Stimulated activated CD4-positive, alpha-beta T cell treated with anti-CD3 and anti-CD28 coated beads, Interleukin-1b, Interleukin-23, amount 100 ng/mL, for 4 hours (primary cell): Measurements from ENCODE around the gene HSPA12A.

ENCODE experiments used
- DNase-seq, 2 donors: peaks; one replicate each; pipeline ENCODE4 v3.0.0-alpha.2; 2020; ENCODE audit warnings: low read depth in 2 of 2

Gene HSPA12A

DNA sequence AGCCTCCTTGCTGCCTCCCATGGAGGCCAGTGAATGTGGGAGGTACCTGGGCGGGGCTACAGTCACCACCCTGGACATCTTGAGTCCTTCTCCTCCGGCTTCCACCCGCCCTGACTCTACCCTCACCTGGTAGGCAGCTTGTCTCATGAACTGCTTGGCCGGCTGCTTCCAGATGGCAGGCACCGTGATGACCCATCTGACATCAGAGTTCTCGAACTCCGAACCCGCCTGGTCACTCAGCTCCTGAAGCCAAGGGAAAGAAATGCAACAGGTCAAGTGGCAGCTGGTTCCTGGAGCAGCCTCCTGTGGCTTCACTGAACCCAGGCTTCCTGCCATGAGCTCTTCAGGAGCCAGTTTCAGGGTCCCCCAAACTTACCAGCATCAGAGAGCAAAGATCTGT is 50.1 kb downstream of the HSPA12A start:
- DNase-seq: no peak

DNA sequence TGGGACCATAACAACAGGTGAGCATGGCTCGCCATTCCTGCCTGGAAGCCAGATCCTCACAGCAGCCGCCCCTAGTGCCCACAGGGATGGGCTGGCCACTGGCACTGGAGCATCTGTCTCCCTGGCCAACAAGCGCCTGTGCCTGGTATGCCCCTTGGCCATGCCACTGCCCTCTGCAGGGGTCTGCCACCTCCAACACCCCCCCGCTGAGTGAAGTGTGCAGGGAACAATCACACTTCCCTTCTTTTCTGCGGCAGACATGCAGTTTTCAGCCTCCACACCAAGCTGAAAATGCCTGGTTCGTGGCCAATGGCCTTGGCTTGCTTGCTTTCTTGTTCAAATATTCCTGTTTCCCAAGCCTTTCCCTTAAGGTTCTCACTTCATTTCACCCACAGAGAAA is 50.7 kb downstream of the HSPA12A start:
- no peak for DNase-seq

DNA sequence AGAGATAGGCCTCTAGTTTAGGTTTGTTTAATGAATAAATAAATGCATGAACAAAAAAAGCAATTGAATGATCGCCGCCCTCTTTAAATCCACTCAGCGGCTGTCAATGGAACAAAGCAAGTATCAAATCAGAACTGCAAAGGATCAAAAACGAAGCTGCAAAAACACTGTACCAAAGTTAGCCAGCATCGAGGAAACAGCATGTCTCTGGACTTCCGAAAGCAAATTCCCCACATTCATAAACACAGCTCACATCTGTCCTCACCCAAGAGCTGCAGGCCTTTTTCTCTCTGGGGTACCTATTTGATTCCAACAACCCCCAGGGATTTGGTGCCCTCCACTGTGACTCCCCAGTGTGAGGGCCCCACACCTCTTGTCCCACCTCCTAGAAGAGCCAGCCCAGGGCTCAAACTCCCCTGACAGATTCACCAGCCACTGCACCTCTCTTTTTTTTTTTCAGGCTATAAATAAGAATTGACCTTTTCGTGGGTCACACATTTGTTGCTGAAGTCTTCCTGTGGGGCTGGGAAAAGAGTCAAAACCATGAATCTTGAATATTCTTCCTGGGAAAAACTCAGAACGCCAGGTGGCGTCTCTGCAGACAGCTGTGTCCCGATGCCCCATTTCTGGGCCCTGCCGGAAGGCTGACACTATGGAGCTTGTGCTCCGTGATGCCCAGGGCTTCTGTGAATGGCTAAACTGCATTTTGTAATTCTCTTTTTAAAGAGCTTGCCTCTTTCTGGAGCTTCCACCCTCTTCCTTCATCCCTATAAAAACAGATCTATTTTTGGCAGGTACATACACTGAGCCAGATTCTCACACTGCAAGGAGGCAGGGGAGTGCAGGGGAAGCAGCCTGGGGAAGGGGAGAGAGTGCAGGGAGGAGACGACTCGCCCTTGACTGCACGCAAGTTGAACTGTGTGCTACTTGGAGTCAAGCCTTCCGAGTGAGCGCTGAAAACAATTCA is 51.7 kb downstream of the HSPA12A start:
- no peak for DNase-seq

DNA sequence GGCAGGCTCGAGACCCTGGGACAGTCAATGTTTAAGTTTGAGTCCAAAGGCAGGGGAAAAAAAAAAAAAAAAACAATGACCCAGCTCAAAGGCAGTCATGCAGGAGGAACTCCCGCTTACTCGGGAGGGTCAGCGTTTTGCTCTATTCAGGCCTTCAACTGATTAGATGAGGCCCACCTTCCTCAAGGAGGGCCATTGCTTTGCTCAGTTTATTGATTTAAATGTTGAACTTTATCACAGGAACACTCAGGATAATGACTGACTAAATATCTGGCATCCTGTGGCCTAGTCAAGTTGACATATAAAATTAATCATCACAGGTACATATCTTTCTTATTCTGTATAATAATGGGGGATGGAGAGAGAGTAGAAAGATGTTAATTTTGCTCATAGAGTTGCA is 52.6 kb downstream of the HSPA12A start:
- no peak for DNase-seq

DNA sequence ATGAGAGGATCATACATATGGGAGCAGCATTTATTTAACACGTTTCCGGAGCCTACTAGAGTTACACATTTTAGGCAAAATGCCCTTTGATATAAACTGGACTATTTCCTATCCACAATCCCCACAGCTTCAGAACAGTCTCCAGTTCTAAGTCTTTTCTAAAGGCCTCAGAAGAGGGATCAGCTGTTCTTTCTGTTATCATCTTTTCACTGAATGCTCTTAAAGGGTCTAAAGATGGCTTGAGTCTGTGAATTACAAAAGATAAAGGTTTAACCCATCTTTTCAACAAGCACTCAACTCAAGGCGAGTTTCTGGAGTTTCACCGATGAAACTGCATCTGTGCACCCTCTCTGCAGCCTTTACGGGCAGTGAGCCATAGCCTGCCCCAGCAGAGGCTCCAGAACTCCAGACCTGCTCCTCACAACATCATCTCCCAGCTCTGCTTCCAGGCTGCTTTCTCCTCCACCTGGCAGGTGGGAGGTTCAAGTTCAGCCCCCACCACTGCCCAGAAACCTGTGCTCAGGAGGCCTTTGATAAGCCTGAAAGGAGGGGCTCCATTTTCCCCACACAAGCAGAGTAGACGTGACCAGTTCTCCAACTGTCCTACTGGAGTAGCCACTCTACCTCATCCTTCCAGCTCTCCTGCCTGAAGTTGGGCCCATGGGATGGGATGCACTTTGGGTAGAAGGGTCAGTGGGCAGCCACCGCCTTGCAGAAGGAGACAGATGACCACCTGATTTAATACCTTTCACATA is 53.4 kb downstream of the HSPA12A start:
- no peak for DNase-seq

DNA sequence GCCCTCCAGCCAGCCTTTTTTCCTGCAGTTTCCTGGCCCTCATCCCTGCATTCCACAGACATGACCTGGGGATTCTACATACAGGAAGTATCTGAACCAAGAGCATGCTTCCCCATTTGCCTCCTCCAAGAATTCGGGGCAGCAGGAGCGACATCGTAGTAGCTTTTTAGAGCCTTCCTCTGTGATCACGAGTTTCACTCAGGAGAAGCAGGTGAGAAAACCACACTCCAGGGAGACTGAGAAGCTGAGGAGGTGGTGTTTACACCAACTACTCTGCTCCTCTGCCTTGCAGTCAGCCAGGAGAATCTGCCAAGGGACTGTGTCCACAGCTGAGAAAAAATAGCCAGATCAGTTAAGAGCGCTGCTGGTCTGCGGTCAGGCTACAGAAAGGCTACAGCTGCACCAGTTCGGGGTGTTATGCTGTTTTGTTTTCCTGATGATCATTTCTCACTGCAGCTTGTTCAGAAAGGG is 54.1 kb downstream of the HSPA12A start:
- DNase-seq: no peak

DNA sequence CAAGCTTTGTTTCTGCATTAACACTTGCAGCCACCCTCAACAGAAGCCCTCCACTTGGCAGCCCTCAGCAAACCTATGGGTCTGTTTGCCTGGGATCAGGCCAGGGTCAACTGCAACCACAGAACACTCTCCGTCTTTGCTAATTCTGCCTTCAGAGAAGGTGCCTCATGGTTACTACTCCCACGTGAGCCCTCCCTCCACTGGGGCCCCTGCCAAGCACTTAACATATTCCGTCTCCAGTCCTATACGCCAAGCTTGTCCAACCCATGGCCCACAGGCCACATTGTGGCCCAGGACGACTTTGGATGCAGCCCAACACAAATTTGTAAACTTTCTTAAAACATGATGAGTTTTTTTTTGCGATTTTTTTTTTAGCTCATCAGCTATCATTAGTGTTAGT is 54.7 kb downstream of the HSPA12A start:
- no peak for DNase-seq

DNA sequence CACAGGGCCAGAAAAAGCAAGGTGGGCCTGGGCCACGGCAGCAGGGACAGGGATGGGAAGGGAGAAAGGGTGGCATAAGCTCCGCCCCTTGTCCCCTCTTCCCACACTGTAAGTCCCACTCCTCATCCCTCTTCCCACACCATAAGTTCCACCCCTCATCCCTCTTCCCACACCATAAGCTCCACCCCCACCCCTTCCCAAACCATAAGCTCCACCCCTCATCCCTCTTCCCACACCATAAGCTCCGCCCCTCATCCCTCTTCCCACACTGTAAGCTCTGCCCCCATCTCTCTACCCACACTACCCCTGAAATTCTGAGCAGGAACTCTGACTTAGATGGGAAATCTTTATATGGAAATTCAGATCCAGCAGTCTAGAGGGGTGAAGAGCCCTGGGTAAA is 55.7 kb downstream of the HSPA12A start:
- DNase-seq: no peak

DNA sequence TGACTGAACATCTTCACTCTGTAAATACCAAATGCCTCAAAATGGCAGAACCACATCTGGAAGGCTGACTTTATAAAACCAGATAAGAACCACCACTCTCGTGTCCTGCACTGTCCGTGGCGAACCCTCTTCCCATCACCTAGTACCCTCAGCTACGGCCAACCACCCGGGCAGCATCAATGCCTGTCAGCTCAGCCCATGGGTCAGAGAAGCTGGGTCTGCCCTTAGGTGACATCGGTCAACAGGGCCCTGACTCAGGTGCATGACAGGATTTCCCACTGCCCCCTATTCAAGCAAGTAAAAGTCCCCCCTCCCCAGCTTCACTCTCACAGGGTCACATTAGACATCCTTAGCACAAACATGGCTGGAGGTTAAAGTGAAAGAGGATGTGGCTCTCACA is 56.6 kb downstream of the HSPA12A start:
- no peak for DNase-seq

DNA sequence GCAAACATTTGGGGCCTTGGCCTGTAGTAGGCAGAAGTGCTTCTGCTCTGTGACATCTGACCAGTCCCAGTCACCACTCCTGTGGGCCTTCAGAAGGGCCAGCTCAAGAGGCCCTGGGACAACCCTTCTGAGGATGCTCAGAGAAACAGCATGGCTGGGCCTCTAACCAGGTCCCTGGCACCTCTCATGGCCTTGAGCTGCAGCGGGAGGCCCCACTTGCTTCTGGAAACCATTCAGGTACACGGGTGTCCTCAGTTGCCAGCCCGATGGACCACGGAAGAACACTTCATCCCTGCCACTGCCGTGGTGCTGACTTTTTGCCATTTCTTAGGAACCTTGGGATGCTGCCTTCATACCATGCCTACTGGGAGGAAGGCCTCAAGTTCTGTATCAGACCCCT is 57.6 kb downstream of the HSPA12A start:
- DNase-seq: no peak

DNA sequence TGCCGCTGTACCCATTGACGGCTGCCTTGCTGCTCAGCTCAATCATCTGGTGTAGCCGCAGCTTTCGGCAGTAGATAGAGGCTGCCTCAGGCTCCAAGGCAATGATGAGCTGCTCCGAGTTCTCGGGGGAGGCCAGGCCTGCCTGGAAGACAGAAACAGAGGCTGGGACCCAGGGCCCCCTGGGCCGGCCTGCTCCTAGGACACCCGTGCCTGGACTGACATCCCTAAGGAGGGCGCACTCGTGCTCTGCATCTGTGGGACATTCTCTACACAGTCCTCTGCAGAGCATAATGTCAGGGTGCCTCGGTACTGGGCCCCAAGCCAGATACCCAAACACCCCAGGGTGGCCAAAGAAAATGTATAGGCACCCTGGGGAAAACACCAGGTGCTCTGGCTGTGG is 58.5 kb downstream of the HSPA12A start:
- no peak for DNase-seq

DNA sequence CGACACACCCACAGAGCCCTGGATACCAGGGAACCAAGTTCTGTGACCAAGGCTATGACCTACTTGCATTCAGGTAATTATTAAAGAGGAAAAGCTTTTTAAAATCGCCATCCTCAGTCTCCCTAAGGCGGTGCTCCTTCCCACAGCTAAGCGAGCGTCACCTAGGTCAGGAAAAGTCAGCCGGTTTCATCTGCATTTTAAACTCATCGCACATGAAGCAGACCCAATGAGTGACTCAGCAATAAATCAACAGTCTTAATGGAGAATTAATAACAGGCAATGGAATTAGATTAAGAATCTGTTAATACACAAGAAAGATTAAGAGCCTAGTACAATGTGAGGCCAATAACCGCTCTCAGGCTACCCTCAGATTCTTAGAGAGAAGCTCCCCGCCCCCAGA is 59.2 kb downstream of the HSPA12A start:
- no peak for DNase-seq

DNA sequence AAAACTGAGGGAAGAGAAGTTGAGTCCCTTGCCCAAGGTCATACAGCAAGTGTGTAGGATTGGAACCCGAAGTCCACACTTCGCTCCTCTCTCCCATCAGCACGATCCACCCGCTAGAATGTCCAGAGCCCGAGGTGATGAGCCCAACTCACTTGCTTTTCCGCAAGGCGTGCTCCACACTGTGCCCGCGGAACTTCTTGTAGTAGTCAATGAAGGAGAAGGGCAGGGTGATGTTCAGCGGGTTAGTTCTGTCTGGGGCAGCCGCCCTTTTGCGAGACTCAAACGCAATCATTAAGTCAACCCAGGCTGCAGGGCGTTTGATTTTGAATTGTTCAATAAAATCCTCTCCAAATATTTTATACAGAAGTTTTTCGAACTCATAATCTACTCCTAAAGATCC is 63.0 kb downstream of the HSPA12A start:
- no peak for DNase-seq

DNA sequence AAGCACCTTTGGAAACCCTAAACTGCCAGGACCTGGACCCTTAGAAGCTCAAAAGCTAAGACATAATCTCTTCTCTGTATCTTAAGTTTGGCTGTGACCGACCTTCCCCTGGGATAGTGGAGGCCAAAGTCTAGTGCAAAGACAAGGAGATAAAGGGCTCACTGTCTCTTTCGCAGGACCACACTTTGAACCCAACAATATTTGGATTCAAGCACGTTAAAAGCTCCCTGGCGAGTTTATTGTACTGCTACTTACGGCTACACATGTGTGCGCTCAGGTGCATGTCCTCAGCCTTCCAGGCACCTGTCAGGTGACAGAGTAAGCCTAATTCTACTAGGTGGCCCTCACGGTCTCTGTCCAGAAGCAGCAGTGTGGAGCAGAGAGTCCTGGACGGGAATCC is 65.7 kb downstream of the HSPA12A start:
- DNase-seq: no peak

DNA sequence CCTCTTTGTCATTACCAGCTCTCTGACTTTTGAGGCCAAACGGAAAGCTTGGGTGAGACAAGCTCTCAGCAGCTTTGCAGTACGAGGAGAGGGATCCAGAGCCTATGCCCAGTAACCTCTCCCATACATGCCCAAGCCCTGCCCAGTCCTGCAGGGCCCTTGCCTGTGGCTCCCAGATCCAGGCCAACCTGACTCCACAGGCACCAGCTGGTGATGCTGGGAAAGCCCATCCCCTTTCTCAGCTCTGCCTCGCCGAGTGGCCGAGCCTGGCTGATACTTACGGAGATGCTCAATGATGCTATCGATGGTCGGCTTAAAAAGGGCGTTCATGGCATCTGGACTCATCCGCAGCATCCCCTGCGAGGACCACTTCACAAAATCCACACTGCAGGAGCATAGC is 66.2 kb downstream of the HSPA12A start:
- DNase-seq: no peak

DNA sequence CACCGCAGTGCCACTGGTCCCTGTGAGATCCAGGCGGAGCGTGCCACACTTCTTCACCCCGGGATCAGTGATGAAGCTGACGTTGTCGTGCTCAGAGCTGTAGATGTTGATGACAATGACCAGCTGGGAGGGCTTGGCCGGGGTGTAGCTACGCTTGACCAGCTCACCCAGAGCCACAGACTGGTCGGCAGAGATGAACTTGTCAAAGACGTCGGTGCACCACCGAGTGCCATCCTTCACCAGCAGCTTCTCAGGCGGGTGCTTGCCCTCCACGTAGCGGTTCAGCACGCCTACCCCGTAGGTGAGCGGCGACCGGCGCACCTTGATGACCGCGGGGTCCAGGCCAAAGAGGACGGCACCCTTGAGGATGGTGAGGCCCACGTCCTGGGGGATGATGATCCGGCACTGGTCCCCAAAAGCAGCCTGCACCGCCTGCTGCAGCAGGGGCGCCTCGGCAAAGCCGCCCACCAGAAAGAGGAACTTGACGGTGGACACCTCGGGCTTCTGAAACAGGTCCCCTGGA is 67.4 kb downstream of the HSPA12A start:
- DNase-seq: no peak

DNA sequence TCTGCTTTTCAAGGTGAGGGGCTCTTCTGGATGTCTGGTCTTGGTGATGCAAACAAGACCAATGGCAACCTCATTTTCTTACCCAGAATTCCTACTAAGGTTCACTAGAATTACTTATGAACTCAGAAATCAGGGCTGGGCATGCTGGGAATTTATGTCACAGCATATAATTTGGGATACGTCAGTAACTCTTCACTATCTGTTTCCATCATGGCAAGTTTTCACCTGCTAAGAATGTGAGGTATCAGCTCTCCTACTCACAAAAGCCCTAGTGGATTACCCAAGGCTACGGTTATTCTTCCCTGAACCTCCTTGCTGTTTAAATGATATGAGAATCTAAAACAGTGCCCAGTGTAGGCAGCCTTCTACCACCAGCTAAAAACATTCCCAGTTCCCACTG is 68.5 kb downstream of the HSPA12A start:
- DNase-seq: no peak

DNA sequence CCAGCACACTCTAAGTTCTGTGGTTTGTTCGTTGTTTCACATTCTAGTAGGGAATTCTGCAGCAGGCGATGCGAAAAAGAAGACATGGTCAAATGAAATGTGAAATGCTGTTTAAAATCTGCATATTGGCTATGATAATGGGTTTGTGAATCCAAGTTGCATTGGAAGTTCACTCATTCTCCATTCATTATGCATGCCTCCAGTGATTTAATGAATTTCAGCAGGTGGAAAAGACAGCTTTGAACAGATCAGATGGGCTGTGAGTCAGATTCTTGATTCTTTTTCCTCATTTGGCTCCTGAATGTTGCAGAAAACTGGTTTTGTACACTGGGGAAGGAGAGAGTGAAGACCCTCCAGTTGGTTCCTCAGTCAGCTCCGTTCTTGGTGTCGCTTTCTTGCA is 69.5 kb downstream of the HSPA12A start:
- no peak for DNase-seq

DNA sequence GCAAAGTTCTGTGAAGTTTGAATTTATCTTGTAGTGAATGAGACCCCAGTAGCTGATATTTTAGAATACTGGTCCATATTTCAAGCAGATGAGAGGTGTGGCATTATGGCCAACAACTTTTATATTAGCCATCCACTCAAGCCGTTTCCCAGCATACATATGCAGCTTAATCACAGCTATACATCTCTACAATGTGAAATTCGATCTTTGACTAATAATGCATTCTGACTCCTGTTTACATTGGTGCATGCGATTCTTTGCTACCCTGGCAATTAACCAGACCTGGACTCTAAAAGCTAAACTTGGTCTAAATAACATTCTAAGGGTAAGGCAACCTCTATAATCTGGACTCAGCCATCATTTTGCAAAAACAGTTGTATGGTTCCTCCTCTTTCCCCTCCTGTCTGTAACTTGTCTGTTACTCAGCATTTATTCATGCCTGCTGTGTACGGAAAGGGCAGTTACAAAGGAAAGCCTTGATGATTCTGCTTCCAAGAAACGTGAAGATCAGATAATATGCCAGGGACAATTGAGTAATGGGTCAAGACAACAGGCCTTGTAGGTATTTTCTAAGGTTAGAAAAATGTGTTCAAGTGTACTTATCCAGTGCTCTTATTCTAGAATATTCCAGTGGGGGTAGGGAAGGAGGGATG is 71.0 kb downstream of the HSPA12A start:
- DNase-seq: no peak

DNA sequence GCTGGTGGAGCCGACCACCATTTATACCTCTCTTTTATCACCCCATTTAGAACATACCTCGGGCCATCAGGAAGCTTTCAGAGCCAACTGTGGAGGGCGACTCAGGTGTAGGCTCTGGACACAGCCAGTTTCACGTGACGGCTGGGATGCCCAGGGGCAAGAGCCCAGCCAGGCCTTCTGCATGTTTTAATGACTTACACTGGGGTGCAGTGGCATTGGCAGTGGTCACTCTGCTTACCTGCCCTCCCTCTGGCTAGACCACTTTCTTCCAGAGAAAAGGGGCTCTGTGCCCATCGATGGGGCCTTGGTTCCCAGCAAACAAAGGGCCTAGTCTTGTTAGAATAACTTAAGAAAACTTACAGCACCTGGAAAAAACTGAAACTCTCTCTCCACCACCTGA is 71.7 kb downstream of the HSPA12A start:
- no peak for DNase-seq

DNA sequence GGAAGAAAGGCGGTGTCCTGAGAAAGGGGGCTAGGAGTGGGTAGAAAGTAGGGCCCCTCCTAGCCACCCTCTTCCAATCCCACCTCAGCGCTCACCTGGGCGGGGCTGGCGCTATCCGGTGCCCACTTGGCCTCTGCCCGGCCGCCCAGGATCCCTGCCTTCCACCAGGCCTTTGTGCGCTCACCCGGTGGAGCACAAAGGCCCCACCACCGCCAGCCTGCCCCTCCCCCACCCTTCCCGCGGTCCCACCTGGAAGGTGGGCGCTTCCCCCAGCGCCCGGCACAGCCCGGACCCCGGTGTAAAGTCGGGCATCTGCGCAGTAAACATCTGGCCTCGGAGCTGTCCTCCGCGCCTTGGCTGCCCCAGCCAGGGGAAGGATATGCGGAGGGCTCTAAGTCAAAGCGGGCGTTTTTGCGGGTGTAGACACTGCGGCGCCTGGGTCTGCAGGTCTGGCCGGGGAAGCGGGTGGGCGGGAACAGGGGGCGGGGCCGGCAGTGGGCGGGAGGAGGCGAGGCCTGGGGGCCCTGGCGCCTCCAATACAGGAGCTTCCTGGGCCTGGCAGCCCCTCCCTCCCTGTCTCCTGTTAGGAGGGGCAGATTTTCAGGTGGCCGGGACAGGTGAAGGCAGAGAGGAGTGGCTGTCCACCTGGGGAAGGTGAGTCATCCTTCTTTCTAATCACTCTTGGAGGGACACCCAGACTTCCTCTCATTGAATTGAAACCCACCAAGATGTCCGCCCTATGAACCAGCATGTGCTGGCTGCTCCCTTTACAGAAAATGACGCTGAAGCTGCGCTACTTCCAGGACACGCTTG is 72.3 kb downstream of the HSPA12A start:
- DNase-seq: no peak
